Forelimb muscle (tissue), 1 donor: ENCODE data around the gene SPOCK1. TPM values are rescaled to one million over a fixed set of nuclear protein-coding genes. Genes with fewer than 3 reads are reported as not detected.
"Not testable (repeated sequence)": the region's sequence is repeated elsewhere in the genome, so short reads cannot be mapped to it uniquely, and the experiment has no call there.

Experiments
- DNase-seq: peaks from one replicate; pipeline ENCODE4 v3.0.0-alpha.2; 2013; ENCODE audit warnings: low read depth
- polyA plus RNA-seq: library from polyadenylated mRNA; unstranded; fragments of 120-200 nt; gene quantifications from one replicate; pipeline ENCODE4 v1.2.1, GENCODE V29; 2013; ENCODE audit not compliant: insufficient read length

SPOCK1 gene
- polyA plus RNA-seq, 1 donor, result 3.4 TPM

GRCh38 chr5:137264573-137264972, 234.6 kb downstream of the SPOCK1 start:
- no peak for DNase-seq

DNA sequence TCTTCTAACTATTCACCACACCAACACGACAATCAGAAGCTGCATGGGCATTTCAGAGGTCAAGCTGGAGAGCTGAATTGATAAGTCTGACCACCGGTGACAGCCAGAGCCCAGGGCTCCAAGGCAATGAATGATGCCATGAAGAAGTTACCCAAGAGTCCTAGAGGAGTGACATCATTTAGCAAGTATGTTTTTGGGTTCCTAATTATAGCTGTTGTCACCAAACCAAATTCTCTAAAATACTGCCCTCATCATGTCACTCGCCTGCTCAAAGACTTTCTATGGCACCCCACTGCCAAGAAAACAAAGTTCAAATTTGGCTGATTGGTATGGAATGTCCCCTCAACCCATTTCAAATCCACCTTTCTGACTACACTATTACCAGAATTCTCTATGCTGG, 235.1 kb downstream of the SPOCK1 start:
- DNase-seq, result no peak

DNA sequence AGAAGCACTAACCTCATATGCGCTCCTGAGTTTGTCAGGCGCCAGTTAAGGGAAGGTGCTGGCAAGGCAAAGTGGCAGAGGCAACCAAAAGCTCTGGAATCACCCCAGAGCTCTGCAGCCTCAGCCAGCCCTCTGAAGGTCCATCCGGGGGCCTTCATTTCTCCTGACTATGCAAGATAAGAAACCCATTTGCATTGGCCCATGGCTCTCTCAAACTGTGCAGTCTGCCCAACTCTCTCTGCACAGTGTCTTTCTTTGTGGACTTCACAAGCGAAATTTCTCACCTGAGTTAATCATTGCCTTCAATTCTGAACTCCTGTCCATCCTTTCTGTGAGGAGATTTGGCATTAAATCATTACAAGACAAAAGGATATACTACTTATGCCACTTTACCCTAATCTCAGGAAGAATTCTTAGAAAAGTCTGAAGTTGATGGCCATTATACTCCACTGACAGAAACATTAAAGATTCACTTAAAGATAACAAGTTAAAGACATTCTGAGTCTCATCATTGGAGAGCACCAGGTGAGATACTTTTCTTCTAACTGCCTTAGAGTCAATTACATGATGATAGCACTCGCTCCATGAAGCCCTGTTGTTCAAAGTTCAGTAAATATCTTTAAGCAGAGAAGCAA, 235.6 kb downstream of the SPOCK1 start:
- no peak for DNase-seq

DNA sequence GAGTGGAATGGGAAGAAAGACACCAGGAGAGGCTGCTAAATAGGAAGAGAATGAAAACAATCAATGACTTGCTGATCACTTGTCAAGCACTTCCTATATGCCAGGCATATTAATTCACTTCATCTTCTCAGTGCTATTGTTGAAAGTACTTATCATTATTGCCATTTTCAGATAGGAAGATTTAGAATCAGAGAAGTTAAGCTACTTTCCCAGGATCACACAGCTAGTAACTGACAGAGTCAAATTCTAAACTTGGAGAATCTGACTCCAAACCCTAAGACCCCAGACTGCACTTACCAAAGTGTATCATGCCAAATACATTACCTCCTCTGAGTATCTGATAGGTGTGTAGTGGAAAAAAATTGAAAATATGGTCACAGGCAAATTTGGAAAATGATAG, 236.3 kb downstream of the SPOCK1 start:
- DNase-seq, result no peak

GRCh38 chr5:137260820-137261695, 238.1 kb downstream of the SPOCK1 start:
- DNase-seq, result no peak

DNA sequence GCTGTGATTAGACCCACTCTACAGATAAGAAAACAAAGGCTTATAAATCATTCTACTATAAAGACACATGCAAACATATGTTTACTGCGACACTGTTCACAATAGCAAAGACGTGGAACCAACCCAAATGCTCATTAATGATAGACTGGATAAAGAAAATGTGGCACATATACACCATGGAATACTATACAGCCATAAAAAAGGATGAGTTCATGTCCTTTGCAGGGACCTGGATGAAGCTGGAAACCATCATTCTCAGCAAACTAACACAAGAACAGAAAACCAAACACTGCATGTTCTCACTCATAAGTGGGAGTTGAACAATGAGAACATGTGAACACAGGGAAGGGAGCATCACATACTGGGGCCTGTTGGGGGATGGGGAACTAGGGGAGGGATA, 240.0 kb downstream of the SPOCK1 start:
- not testable (repeated sequence) for DNase-seq

DNA sequence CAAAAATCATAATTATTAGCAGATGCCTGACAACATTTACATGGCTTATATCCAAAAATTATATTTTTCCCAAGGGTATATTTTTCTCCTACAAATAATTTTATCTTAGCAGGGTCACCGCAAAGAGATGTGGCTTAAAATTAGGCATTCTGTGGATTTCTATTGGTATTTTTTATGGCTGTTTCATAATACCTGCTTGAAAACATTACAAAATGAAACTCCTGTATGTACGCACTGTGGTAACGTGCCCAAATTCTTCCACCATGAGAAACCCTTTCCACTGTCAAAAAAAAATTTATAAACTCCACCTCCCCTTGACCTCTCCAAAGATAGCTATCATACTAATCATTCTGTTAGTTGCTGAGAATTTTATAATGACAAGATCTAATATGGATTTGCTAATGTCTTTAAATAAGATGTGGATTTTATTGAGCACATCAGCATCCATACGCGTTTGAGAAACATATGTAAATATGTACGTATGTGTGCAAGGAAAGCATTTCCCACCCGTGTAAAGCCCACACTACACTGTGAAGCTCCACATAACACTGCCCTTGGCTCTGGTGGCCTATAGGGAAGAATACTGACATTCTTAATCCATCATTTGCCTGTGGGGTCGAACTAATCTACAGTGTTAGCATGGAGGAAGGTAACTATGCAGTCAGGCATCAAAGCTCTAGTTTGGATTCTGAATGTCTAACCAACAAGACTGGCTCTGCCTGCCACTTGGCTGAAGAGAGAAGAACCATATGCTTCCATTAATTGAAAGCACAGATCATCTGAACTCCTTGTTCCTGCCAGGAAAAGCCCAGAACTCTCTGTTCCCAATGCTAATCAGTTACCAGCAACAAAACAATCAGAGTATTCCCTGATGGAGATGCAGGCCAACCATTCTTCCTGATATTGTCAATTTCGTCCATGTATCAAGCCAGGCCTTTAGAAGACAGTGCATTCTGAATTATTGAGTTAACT, 244.7 kb downstream of the SPOCK1 start:
- no peak for DNase-seq

DNA sequence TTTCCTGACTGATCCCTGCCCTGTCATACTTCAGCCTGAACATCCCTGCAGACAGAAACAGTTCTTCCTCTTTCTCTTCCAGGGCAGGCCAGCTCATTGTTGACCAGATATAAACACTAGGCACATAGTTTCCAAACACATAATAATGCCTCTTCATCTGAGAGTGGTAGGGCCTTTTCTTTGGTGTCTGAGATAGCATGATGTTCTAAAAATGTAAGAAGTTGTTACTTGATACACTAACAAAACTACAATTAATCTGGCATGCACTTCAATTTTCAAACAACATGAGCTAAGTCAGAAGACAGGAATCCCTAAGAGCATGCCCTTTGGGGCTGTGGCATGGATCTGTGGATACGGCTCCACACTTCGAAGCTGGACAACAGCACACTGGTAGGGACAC, 246.6 kb downstream of the SPOCK1 start:
- DNase-seq, result no peak

DNA sequence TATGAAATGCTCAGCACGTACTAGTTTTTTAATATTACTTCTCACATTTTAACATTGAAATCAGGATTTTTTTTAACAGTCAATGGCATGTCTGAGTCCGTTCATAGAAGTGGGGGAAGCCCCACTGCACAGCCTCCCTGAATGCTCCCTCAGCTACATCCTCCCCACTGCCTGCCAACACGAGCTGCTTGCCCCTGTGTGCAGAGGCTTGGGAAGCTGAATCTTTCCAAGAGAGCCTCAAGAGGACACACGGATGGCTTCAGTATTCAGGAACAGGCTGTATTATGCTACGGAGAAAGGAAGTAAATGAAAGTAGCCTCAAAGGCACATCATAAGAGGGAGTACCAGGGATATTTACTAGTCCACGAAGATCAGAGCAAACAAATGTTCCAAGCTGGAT, 248.7 kb downstream of the SPOCK1 start:
- DNase-seq, result no peak

- DNase-seq, result no peak
Observed at GRCh38 chr5:137248527-137248926, 250.6 kb downstream of the SPOCK1 start.

- no peak for DNase-seq
Observed at GRCh38 chr5:137245438-137245837, 253.7 kb downstream of the SPOCK1 start.

DNA sequence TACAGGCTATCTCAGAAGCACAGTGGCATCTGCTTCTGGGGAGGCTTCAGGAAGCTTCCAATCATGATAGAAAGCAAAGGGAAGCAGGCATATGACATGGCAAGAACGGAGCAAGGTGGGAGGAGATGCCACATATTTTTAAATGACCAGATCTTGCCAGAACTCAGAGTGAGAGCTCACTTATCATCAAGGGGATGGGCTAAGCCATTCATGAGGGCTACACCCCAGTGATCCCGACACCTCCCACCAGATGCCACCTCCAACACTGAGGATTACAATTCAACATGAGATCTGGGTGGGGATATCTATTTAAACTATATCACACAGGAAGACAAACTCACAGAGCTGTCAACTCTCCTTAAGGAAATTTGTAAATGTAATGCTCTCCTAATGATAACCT, 258.8 kb downstream of the SPOCK1 start:
- DNase-seq, result no peak

GRCh38 chr5:137236849-137237507, 262.1 kb downstream of the SPOCK1 start:
- DNase-seq, result no peak

DNA sequence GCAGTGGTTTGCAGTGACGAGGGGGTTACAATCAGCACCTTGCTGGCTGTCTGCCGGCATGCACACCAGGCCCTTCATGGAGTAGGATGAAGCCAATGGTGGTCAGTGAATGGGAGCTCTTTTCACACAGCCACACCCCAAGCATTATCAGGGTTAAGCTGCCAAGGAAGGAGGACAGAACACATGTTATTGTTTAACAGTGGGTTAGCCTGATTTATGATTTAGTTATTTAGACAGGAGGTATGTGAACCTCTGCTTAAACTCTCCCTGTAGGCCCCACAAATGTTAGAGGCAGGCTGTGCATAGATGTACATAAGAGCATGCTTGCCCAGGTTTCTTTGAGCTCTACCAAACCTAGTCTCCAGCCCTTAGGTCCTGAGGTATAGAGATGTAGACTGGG, 262.9 kb downstream of the SPOCK1 start:
- DNase-seq, result no peak

DNA sequence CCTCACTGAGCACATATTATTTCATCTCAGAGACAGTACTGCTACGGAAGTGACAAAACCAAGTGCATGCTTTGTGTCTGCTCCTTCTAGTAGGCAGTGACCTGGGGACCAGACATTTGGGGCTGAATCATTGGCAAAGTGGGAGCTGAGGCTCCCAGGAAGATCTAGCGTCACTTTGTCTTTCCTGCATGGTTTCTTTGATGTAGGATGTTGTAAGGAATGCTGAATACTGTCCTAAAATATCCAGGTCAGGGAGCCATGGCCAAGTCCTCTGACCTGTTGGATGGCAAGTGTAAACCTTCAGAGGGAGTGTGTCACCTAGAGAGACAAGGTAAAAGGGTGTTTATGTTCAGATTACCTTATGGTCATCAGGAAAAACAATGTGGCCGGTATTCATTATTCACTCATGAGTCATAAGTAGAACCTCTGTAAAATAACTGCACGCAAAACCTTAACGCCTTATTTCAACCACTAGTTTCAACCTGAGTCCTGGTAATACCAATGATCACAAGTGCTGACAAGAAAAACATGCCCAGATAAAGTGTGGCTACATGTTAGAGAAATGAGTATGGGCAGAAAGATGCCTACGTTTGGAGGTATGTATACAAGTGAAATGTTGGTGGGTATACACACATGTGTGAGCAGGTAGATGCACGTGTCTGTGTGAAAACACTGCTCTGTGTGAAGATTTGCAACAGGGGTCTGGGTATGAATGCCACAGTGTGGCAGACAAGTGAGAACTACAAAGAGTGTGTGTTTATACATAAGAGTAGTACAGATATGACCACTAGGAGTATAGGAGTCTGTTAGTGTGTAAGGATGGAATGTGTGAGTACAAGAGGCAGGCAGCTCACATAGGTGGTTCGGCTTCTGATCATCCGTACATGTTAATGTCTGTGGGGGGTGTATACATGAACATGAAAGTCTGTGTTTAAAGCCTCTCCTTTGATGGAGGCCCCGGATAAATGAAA, 263.9 kb downstream of the SPOCK1 start:
- no peak for DNase-seq

DNA sequence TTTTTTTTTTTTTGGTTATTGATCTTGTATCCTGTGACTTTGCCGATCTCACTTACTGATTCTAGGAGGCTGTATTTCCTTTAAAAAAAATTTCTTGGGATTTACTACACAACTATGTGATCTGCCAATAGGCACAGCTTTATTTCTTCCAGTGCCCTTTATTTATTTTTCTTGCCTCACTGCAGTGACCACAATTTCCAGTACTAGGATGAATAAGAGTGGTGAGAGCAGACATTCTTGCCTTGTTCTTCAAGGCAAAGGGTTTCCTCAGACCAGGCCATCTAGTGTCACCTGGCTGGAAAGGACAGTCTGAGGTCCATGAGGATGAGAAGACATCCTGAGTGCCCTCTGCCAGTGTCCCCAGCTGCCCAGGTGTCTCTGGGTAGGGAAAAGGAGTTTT, 265.4 kb downstream of the SPOCK1 start:
- DNase-seq, result no peak

DNA sequence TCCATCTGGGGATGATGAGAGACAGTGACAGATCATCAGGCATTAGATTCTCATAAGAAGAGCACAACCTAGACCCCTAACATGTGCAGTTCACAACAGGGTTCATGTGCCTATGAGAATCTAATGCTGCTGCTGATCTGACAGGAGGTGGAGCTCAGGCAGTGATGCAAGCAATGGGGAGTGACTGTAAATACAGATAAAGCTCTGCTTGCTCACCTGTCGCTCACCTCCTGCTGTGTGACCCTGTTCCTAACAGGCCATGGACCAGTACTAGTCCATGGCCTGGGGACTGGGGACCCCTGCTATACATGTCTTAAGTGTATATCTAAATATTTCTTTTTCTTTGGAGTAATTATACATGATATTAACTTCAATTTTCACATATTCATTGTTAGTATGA, 265.8 kb downstream of the SPOCK1 start:
- not testable (repeated sequence) for DNase-seq

- no peak for DNase-seq
Observed at GRCh38 chr5:137231540-137231939, 267.6 kb downstream of the SPOCK1 start.

DNA sequence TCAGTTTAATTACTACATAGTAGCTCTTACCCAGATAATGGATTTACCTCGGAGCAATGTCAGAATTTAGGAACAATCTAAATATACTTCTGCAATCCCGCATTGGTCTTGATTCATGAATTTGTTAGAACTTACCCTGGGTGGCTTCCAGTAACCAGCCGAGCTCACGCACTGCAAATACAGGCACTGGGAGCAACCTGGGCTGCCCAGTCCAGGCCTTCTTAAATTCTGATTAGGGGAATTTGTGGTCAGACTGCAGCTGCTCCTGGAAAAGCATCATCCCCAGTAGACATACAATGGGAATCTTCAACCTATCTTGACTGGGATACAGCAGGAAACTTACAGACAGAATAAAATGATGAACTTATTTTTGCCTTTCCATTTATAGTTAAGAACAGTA, 270.3 kb downstream of the SPOCK1 start:
- no peak for DNase-seq

DNA sequence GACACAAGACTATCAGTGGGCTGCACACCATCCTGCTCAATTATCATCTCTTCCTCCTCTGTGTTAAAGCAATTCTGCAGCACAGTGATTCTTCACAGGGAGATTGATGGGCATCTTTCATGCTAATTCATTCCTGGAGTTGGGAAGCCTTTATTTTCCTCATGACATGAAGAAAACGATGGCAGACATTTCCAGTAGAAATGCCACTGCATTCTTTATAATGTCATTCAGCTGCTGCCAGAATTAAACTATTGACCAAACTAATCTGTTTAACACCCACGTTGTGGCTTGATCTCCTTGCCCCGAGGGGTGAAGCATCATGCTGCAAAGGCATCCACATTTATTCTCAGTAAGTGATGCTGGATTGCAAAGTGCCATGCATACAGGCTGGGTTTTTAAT, 273.0 kb downstream of the SPOCK1 start:
- no peak for DNase-seq
